GM12878 (cell line): ENCODE measurements around the gene OR4E1.

Experiments
- EP300 ChIP-seq, 2 experiments: fragments of 150-350 bp in 1 of 2; IDR thresholded peaks; 2 replicates each; pipeline ENCODE4 v1.6.1; 2011 to 2012; ENCODE audit warnings: low read depth in 2 of 2, low read length in 2 of 2, borderline replicate concordance in 1 of 2, improper control_type of control experiment in 1 of 2, inconsistent platforms in 1 of 2; ENCODE audit not compliant: control insufficient read depth in 1 of 2
- EZH2 ChIP-seq: IDR thresholded peaks from 2 replicates; pipeline ENCODE4 v1.6.1; 2012; ENCODE audit warnings: low read depth, mild to moderate bottlenecking, control low read depth, inconsistent platforms, low read length, borderline replicate concordance; ENCODE audit not compliant: control insufficient read depth
- HCFC1 ChIP-seq: fragments of 150-350 bp; IDR thresholded peaks from 2 replicates; pipeline ENCODE4 v1.6.1; 2014; ENCODE audit warnings: low read length
- NKRF ChIP-seq: fragments of 450-650 bp; conservative IDR thresholded peaks from 2 replicates; pipeline ENCODE4 v1.6.1; 2017; ENCODE audit warnings: mild to moderate bottlenecking, moderate library complexity
- POLR2A ChIP-seq: IDR thresholded peaks from 2 replicates; pipeline ENCODE4 v1.6.1; 2011; ENCODE audit warnings: low read depth, mild to moderate bottlenecking, low read length
- RAD21 ChIP-seq: IDR thresholded peaks from 2 replicates; pipeline ENCODE4 v1.6.1; 2011; ENCODE audit warnings: mild to moderate bottlenecking, low read depth, low read length, moderate library complexity; ENCODE audit not compliant: insufficient read depth

- TF ChIP-seq POLR2A (no peak), EZH2 (no peak), EP300 (IDR thresholded peaks at IDR 0.05; ENCODE audit: borderline replicate concordance in 1 of 2, control insufficient read depth in 1 of 2, low read depth in 2 of 2, low read length in 2 of 2) (no peak), NKRF (no peak), HCFC1 (no peak), RAD21 (no peak)
Observed at GRCh38 chr14:21643407-21643806, 30.2 kb downstream of the OR4E1 start.
